NCI-H187 (cell line): ENCODE results near the gene ADD1.

ENCODE experiments used
- DNase-seq, 2 experiments: peaks; one replicate each; lab custom pipeline; 2025; lab: John Stamatoyannopoulos, UW

Gene ADD1

GRCh38 chr4:2963966-2964471 lies 120.4 kb downstream of the ADD1 start:
- no peak for DNase-seq

- no peak for DNase-seq
Measured at GRCh38 chr4:2964706-2965258, 121.1 kb downstream of the ADD1 start.

GRCh38 chr4:2965262-2965661 lies 121.6 kb downstream of the ADD1 start:
- DNase-seq, result no peak

GRCh38 chr4:2968381-2968780 lies 124.7 kb downstream of the ADD1 start:
- no peak for DNase-seq

- DNase-seq, result no peak
Measured at GRCh38 chr4:2971275-2971674, 127.6 kb downstream of the ADD1 start.

- DNase-seq, result no peak
Measured at GRCh38 chr4:2977211-2978088, 133.8 kb downstream of the ADD1 start.
